ENCODE data around the gene PCBP3. TPM values are rescaled to one million over a fixed set of nuclear protein-coding genes. Genes with fewer than 3 reads are reported as not detected.

PCBP3 gene
- total RNA-seq, 2 experiments from 2014 or later = 3.4 to 3.8 TPM

GRCh38 chr21:45916011-45916840, 272.7 kb downstream of the PCBP3 start:
- H3K9me3 ChIP-seq (ENCODE audit: control insufficient read depth in 1 of 2, insufficient read depth in 1 of 2, low read length in 2 of 2) = no peaks in the 10 kb centered on the region
- H3K27me3 Mint-ChIP-seq = no peaks in the 10 kb centered on the region
- peaks cover 13% of the 10 kb centered on the region for H3K4me1 ChIP-seq (ENCODE audit: insufficient read depth, low read length)
- peak overlapping the region; percentile 4 for H3K27ac Mint-ChIP-seq
- ChIA-PET CTCF (no interaction called here), POLR2A (interaction anchor here (0.6 kb wide), 1 partner anchor 436 kb away, joined by 3 read pairs; no protein-coding TSS in a partner anchor)
- TF ChIP-seq CTCF (IDR thresholded peaks at IDR 0.05) = no peak
- intact Hi-C loops (cut with DNase I, micrococcal nuclease) = no loop called here
- H3K27me3 ChIP-seq (ENCODE audit: control insufficient read depth in 1 of 2, insufficient read depth in 2 of 2, low read length in 2 of 2) = no peaks in the 10 kb centered on the region
- H3K36me3 ChIP-seq (ENCODE audit: insufficient read depth, low read length) = no peaks in the 10 kb centered on the region
- H3K27ac ChIP-seq (ENCODE audit: low read depth in 1 of 2, low read length in 2 of 2) = no peak overlapping the region
- peaks cover 19% of the 10 kb centered on the region for H3K4me1 Mint-ChIP-seq (ENCODE audit: low read depth)
- no peaks in the 10 kb centered on the region for H3K9me3 Mint-ChIP-seq
- no peak overlapping the region for H3K4me3 ChIP-seq (ENCODE audit: low read length)
- DNase-seq = no peak
- no peak for ATAC-seq (ENCODE audit: poor library complexity)
- H3K4me3 Mint-ChIP-seq = no peak overlapping the region
- H3K36me3 Mint-ChIP-seq (ENCODE audit: low read depth) = no peaks in the 10 kb centered on the region

DNA sequence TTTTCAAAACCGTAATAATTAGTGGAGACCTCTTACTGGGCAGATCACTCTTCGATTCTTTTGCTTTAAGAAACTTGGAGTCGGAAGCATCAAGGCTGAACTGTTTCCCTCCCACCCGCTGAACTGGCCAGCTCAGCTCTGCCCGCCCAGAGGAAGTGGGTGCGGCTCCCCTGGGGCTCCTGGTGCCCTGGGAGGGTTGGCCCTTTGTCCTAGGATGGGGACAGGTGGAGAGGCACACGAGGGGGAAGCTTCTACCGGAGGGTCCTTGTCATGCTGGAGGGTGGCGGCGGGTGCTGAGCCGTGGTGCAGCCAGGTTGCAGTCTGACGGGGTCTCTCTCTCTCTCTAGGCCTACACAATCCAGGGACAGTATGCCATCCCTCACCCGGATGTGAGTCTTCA, 273.7 kb downstream of the PCBP3 start:
- DNase-seq = no peak
- ChIA-PET POLR2A (interaction anchor here (0.6 kb wide), 1 partner anchor 56 kb away, joined by 3 read pairs; no protein-coding TSS in a partner anchor), CTCF (no interaction called here)
- intact Hi-C loops (cut with DNase I, micrococcal nuclease) = no loop called here
- Histone ChIP-seq H3K4me1 (ENCODE audit: insufficient read depth, low read length) (peaks cover 19% of the 10 kb centered on the region), H3K36me3 (ENCODE audit: insufficient read depth, low read length) (no peaks in the 10 kb centered on the region), H3K4me3 (ENCODE audit: low read length) (no peak overlapping the region), H3K9me3 (ENCODE audit: control insufficient read depth in 1 of 2, insufficient read depth in 1 of 2, low read length in 2 of 2) (no peaks in the 10 kb centered on the region), H3K27ac (ENCODE audit: low read depth in 1 of 2, low read length in 2 of 2) (no peak overlapping the region), H3K27me3 (ENCODE audit: control insufficient read depth in 1 of 2, insufficient read depth in 2 of 2, low read length in 2 of 2) (no peaks in the 10 kb centered on the region)
- Mint-ChIP-seq H3K27ac (no peak overlapping the region), H3K27me3 (no peaks in the 10 kb centered on the region), H3K36me3 (ENCODE audit: low read depth) (no peaks in the 10 kb centered on the region), H3K9me3 (no peaks in the 10 kb centered on the region), H3K4me3 (no peak overlapping the region), H3K4me1 (ENCODE audit: low read depth) (peaks cover 23% of the 10 kb centered on the region)
- no peak for ATAC-seq (ENCODE audit: poor library complexity)
- TF ChIP-seq CTCF (IDR thresholded peaks at IDR 0.05) = no peak

GRCh38 chr21:45918011-45918410, 274.5 kb downstream of the PCBP3 start:
- CTCF ChIA-PET = no interaction called here
- no peaks in the 10 kb centered on the region for H3K36me3 Mint-ChIP-seq (ENCODE audit: low read depth)

More at GRCh38 chr21:45918011-45918410, 274.5 kb downstream of the PCBP3 start:
- peaks cover 23% of the 10 kb centered on the region for H3K4me1 Mint-ChIP-seq (ENCODE audit: low read depth)
- H3K27me3 ChIP-seq (ENCODE audit: control insufficient read depth in 1 of 2, insufficient read depth in 2 of 2, low read length in 2 of 2) = no peaks in the 10 kb centered on the region
- H3K27ac ChIP-seq (ENCODE audit: low read depth in 1 of 2, low read length in 2 of 2) = no peak overlapping the region
- no peaks in the 10 kb centered on the region for H3K36me3 ChIP-seq (ENCODE audit: insufficient read depth, low read length)
- H3K27ac Mint-ChIP-seq = no peak overlapping the region
- no peaks in the 10 kb centered on the region for H3K27me3 Mint-ChIP-seq
- H3K4me3 ChIP-seq (ENCODE audit: low read length) = no peak overlapping the region
- intact Hi-C loops (cut with DNase I, micrococcal nuclease) = no loop called here
- no peaks in the 10 kb centered on the region for H3K9me3 Mint-ChIP-seq
- DNase-seq = no peak
- no peak overlapping the region for H3K4me3 Mint-ChIP-seq
- TF ChIP-seq CTCF (IDR thresholded peaks at IDR 0.05) = no peak
- H3K9me3 ChIP-seq (ENCODE audit: control insufficient read depth in 1 of 2, insufficient read depth in 1 of 2, low read length in 2 of 2) = no peaks in the 10 kb centered on the region
- peaks cover 25% of the 10 kb centered on the region for H3K4me1 ChIP-seq (ENCODE audit: insufficient read depth, low read length)
- ATAC-seq (ENCODE audit: poor library complexity) = no peak
- POLR2A ChIA-PET = no interaction called here

Measured in CD4-positive, alpha-beta T cell (primary cell).